ENCODE results near the gene PYROXD2.

The PYROXD2 gene

DNA sequence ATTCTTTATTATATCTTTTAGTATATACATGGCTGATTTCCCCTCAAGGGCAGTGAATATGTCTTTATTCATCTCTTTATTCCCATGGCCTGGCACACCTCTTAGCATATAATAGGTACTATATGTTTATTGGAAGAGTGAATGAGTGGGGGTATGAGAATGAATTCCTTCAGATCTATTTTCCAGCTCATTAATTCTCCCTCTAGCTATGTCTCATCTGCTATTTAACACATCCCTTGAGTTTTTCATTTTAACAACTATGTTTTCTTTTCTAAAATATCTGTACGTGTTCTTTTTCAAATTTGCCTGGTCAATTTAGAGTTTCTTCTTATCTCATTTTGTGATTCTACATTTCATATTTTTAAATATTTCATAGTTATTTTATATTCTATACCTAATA is 17.3 kb upstream of the PYROXD2 start:
- Histone ChIP-seq H3K4me1 (ENCODE audit: control insufficient read depth, low read length) (no peaks in the 10 kb centered on the region), H3K27me3 (ENCODE audit: control insufficient read depth, low read length) (no peaks in the 10 kb centered on the region), H3K4me2 (ENCODE audit: low read length) (no peak overlapping the region), H3K36me3 (ENCODE audit: control insufficient read depth, low read length) (peaks cover 58% of the 10 kb centered on the region), H3F3A (ENCODE audit: control insufficient read depth, insufficient read depth) (no peaks in the 10 kb centered on the region), H3K9me2 (replicated peaks; ENCODE audit: control insufficient read depth, low read length) (no peaks in the 10 kb centered on the region), H3K4me3 (ENCODE audit: low read length) (no peak overlapping the region), H4K20me1 (ENCODE audit: control insufficient read depth, insufficient read depth, low read depth, low read length) (no peaks in the 10 kb centered on the region), H3K79me2 (ENCODE audit: control insufficient read depth, low read length) (no peaks in the 10 kb centered on the region), H3K9me3 (ENCODE audit: control insufficient read depth, insufficient read depth, low read length) (no peaks in the 10 kb centered on the region), H3K27ac (ENCODE audit: low read depth, low read length) (no peak overlapping the region)
- TF ChIP-seq EZH2phosphoT487 (IDR thresholded peaks at IDR 0.05; ENCODE audit: borderline replicate concordance, low read length) = no peak
- TF ChIP-seq, protein P1, sequence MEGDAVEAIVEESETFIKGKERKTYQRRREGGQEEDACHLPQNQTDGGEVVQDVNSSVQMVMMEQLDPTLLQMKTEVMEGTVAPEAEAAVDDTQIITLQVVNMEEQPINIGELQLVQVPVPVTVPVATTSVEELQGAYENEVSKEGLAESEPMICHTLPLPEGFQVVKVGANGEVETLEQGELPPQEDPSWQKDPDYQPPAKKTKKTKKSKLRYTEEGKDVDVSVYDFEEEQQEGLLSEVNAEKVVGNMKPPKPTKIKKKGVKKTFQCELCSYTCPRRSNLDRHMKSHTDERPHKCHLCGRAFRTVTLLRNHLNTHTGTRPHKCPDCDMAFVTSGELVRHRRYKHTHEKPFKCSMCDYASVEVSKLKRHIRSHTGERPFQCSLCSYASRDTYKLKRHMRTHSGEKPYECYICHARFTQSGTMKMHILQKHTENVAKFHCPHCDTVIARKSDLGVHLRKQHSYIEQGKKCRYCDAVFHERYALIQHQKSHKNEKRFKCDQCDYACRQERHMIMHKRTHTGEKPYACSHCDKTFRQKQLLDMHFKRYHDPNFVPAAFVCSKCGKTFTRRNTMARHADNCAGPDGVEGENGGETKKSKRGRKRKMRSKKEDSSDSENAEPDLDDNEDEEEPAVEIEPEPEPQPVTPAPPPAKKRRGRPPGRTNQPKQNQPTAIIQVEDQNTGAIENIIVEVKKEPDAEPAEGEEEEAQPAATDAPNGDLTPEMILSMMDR (IDR thresholded peaks at IDR 0.05; ENCODE audit: low read depth, low read length, poor library complexity, severe bottlenecking) = no peak

DNA sequence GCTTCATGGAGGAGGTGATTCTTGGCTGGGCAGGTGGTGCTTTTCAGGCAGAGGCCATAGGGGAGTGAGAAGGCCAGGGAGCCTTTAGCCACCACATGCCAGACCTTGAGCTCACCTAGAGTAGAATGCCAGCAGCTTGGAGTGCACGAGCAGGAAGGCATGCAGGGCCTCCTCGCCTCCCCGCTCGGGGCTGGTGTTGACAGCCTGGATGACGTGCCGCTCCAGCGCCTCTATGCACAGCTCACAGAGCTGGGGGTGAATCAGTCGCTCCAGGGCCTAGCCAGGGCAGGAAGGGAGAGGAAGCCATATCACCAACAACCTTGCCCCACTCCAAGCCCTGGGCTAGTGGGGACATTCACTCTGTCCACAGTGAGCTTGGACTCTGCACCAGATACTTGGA is 16.0 kb upstream of the PYROXD2 start:
- H3K4me2 ChIP-seq (ENCODE audit: low read length) = no peak overlapping the region
- no peak for TF ChIP-seq EZH2phosphoT487 (IDR thresholded peaks at IDR 0.05; ENCODE audit: borderline replicate concordance, low read length)
- TF ChIP-seq, protein P1 (IDR thresholded peaks at IDR 0.05; ENCODE audit: low read depth, low read length, poor library complexity, severe bottlenecking) = no peak
- no peaks in the 10 kb centered on the region for H3K27me3 ChIP-seq (ENCODE audit: control insufficient read depth, low read length)
- no peak overlapping the region for H3K27ac ChIP-seq (ENCODE audit: low read depth, low read length)
- no peaks in the 10 kb centered on the region for H3K9me3 ChIP-seq (ENCODE audit: control insufficient read depth, insufficient read depth, low read length)
- H3K9me2 ChIP-seq (replicated peaks; ENCODE audit: control insufficient read depth, low read length) = no peaks in the 10 kb centered on the region
- H3K4me1 ChIP-seq (ENCODE audit: control insufficient read depth, low read length) = no peaks in the 10 kb centered on the region
- peaks cover 57% of the 10 kb centered on the region for H3K36me3 ChIP-seq (ENCODE audit: control insufficient read depth, low read length)
- H3K4me3 ChIP-seq (ENCODE audit: low read length) = no peak overlapping the region
- H3K79me2 ChIP-seq (ENCODE audit: control insufficient read depth, low read length) = no peaks in the 10 kb centered on the region
- H4K20me1 ChIP-seq (ENCODE audit: control insufficient read depth, insufficient read depth, low read depth, low read length) = no peaks in the 10 kb centered on the region
- H3F3A ChIP-seq (ENCODE audit: control insufficient read depth, insufficient read depth) = no peaks in the 10 kb centered on the region

DNA sequence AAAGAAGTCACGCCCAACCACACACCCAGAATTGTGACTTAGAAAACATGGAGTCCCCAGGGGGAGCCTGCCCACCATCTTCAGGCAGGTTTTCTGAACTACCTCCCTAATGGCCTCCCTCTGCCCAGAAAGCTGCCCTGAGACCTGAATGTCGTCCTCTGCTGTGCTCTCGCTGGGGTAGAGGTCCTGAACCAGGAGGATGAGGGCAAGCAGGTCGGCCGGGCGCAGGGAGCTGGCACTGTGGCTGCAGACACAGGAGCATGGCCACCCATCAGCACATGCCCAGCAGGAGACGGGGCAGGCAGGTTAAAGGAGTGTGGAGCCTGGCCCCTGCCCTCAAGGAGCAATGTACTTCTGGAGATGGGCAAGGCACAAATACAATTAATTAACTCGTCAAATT is 15.4 kb upstream of the PYROXD2 start:
- Histone ChIP-seq H3K79me2 (ENCODE audit: control insufficient read depth, low read length) (no peaks in the 10 kb centered on the region), H4K20me1 (ENCODE audit: control insufficient read depth, insufficient read depth, low read depth, low read length) (no peaks in the 10 kb centered on the region), H3F3A (ENCODE audit: control insufficient read depth, insufficient read depth) (no peaks in the 10 kb centered on the region), H3K9me2 (replicated peaks; ENCODE audit: control insufficient read depth, low read length) (no peaks in the 10 kb centered on the region), H3K27ac (ENCODE audit: low read depth, low read length) (no peak overlapping the region), H3K4me3 (ENCODE audit: low read length) (no peak overlapping the region), H3K36me3 (ENCODE audit: control insufficient read depth, low read length) (peaks cover 51% of the 10 kb centered on the region), H3K4me1 (ENCODE audit: control insufficient read depth, low read length) (no peaks in the 10 kb centered on the region), H3K27me3 (ENCODE audit: control insufficient read depth, low read length) (no peaks in the 10 kb centered on the region), H3K4me2 (ENCODE audit: low read length) (no peak overlapping the region), H3K9me3 (ENCODE audit: control insufficient read depth, insufficient read depth, low read length) (no peaks in the 10 kb centered on the region)
- TF ChIP-seq, protein P1 (IDR thresholded peaks at IDR 0.05; ENCODE audit: low read depth, low read length, poor library complexity, severe bottlenecking) = no peak
- TF ChIP-seq EZH2phosphoT487 (IDR thresholded peaks at IDR 0.05; ENCODE audit: borderline replicate concordance, low read length) = no peak
